ENCODE data around the gene SNAPC1. TPM values are rescaled to one million over a fixed set of nuclear protein-coding genes. Genes with fewer than 3 reads are reported as not detected.

SNAPC1 gene
- total and polyA plus RNA-seq, 10 of the 15 experiments (the other 5 are each of a cell fraction or from before 2014, with no cell fraction given) = 4.5 to 12.0 (median 7.4) TPM

GRCh38 chr14:61837336-61838229 is 75.4 kb downstream of the SNAPC1 start (continued):
- TF ChIP-seq, protein P1, sequence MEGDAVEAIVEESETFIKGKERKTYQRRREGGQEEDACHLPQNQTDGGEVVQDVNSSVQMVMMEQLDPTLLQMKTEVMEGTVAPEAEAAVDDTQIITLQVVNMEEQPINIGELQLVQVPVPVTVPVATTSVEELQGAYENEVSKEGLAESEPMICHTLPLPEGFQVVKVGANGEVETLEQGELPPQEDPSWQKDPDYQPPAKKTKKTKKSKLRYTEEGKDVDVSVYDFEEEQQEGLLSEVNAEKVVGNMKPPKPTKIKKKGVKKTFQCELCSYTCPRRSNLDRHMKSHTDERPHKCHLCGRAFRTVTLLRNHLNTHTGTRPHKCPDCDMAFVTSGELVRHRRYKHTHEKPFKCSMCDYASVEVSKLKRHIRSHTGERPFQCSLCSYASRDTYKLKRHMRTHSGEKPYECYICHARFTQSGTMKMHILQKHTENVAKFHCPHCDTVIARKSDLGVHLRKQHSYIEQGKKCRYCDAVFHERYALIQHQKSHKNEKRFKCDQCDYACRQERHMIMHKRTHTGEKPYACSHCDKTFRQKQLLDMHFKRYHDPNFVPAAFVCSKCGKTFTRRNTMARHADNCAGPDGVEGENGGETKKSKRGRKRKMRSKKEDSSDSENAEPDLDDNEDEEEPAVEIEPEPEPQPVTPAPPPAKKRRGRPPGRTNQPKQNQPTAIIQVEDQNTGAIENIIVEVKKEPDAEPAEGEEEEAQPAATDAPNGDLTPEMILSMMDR (IDR thresholded peaks at IDR 0.05 in 2 of 3, conservative IDR thresholded peaks at IDR 0.05 in 1 of 3; ENCODE audit: control insufficient read depth in 2 of 3, extremely low read depth in 1 of 3, insufficient read depth in 1 of 3, low read depth in 3 of 3, low read length in 3 of 3) = peak; percentile 93 to 96 (median 96)
- TF ChIP-seq BMI1 (IDR thresholded peaks at IDR 0.05; ENCODE audit: borderline replicate concordance) (no peak), SREBF2 (IDR thresholded peaks at IDR 0.05; ENCODE audit: low read length) (no peak), SMAD1 (IDR thresholded peaks at IDR 0.05; ENCODE audit: low read depth, partially characterized antibody) (no peak), IKZF1 (conservative IDR thresholded peaks at IDR 0.05) (peak; percentile 16; the same call in 1 of the 2 replicates)
- TF ChIP-seq, protein P2, sequence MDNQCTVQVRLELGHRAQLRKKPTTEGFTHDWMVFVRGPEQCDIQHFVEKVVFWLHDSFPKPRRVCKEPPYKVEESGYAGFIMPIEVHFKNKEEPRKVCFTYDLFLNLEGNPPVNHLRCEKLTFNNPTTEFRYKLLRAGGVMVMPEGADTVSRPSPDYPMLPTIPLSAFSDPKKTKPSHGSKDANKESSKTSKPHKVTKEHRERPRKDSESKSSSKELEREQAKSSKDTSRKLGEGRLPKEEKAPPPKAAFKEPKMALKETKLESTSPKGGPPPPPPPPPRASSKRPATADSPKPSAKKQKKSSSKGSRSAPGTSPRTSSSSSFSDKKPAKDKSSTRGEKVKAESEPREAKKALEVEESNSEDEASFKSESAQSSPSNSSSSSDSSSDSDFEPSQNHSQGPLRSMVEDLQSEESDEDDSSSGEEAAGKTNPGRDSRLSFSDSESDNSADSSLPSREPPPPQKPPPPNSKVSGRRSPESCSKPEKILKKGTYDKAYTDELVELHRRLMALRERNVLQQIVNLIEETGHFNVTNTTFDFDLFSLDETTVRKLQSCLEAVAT (IDR thresholded peaks at IDR 0.05) = no peak
- TF ChIP-seq, protein P3, sequence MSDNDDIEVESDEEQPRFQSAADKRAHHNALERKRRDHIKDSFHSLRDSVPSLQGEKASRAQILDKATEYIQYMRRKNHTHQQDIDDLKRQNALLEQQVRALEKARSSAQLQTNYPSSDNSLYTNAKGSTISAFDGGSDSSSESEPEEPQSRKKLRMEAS (IDR thresholded peaks at IDR 0.05; ENCODE audit: low read depth, low read length) = no peak

Data from GM12878 (cell line).